Suprapubic skin (tissue), 4 donors: ENCODE measurements around the gene LINC01488.

Experiments used
- POLR2A ChIP-seq, 2 donors: fragments of 450-650 bp; IDR thresholded peaks; one replicate each; pipeline ENCODE4 v1.6.1; 2017; ENCODE audit warnings: antibody characterized with exemption in 2 of 2, mild to moderate bottlenecking in 2 of 2, moderate library complexity in 2 of 2
- POLR2AphosphoS5 ChIP-seq, 3 donors: sonication (generic); formaldehyde crosslinking; IDR thresholded peaks; one replicate each; pipeline ENCODE4 v1.6.1; 2017; ENCODE audit warnings: antibody characterized with exemption in 3 of 3
- TF ChIP-seq, protein P1 (sequence below), 2 donors: fragments of 200-600 bp in 1 of 2; fragments of 450-650 bp in 1 of 2; sonication (generic) in 1 of 2; IDR thresholded peaks; one replicate each; pipeline ENCODE4 v1.5.1; 2016 to 2019; ENCODE audit warnings: antibody characterized with exemption in 2 of 2, mild to moderate bottlenecking in 1 of 2, moderate library complexity in 1 of 2

DNA sequence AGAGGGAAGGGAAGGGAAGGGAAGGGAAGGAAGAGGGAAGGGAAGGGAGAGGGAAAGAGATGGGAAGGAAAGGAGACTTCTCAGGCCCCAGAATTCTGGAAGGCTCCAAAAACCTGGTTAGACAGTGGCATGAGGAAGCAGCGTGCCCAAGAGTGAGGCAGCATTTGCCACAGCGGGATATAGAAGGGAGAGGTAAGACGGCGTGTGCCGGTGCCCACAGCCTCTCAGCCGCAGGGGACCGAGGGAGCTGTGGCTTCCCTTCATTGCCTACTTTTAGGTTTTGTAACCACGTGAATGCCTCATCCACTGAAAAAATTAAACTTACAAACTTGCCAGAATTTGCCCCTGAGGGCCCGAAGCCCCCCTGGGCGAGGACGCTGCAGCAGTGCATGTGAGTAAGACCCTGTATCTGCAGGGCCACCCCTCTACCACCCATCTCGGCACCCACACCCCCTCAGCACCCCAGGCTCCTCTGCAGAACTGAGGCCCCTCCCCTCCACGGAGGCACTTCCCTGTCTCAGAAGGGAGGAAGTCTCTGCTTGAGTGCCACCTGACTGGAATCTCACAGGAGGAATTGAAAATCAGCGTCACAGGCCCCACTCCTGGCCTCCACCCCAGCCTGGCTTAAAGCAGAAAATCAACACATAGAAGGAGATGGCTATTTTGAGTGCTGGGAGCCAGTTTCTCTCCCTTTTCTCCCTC, 58.1 kb downstream of the LINC01488 start:
- TF ChIP-seq, protein P1, sequence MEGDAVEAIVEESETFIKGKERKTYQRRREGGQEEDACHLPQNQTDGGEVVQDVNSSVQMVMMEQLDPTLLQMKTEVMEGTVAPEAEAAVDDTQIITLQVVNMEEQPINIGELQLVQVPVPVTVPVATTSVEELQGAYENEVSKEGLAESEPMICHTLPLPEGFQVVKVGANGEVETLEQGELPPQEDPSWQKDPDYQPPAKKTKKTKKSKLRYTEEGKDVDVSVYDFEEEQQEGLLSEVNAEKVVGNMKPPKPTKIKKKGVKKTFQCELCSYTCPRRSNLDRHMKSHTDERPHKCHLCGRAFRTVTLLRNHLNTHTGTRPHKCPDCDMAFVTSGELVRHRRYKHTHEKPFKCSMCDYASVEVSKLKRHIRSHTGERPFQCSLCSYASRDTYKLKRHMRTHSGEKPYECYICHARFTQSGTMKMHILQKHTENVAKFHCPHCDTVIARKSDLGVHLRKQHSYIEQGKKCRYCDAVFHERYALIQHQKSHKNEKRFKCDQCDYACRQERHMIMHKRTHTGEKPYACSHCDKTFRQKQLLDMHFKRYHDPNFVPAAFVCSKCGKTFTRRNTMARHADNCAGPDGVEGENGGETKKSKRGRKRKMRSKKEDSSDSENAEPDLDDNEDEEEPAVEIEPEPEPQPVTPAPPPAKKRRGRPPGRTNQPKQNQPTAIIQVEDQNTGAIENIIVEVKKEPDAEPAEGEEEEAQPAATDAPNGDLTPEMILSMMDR (IDR thresholded peaks at IDR 0.05): no peak
- TF ChIP-seq POLR2A (IDR thresholded peaks at IDR 0.05) (no peak), POLR2AphosphoS5 (IDR thresholded peaks at IDR 0.05) (no peak)
